Right cardiac atrium (tissue), 5 donors: ENCODE measurements around the gene AP3S2. TPM values are rescaled to one million over a fixed set of nuclear protein-coding genes. Genes with fewer than 3 reads are reported as not detected.

Experiments
- ATAC-seq, 2 donors: fragments of 200-7000 bp; cut with Tn5 transposase; one replicate each; pipeline versions ENCODE4 v1.8.0 to v1.9.1; 2020; ENCODE audit warnings: moderate library complexity in 2 of 2, mild to moderate bottlenecking in 1 of 2
- DNase-seq, 3 donors: peaks; one replicate each; pipeline ENCODE4 v3.0.0-alpha.2; 2020
- H3K27ac ChIP-seq: one replicate; pipeline ENCODE4 v1.5.1; 2013; ENCODE audit warnings: mild to moderate bottlenecking, low read length, control low read depth, moderate library complexity
- H3K27me3 ChIP-seq: one replicate; pipeline ENCODE4 v1.6.1; 2013; ENCODE audit not compliant: control insufficient read depth, insufficient read depth
- H3K4me1 ChIP-seq: one replicate; pipeline ENCODE4 v1.6.1; 2013; ENCODE audit warnings: low read length; ENCODE audit not compliant: control insufficient read depth, insufficient read depth
- H3K4me3 ChIP-seq: one replicate; pipeline ENCODE4 v1.5.1; 2013; ENCODE audit warnings: low read length, control low read depth
- H3K9me3 ChIP-seq: one replicate; pipeline ENCODE4 v1.6.1; 2013; ENCODE audit warnings: low read length; ENCODE audit not compliant: control insufficient read depth
- WGBS: extraction: QIAGEN DNeasy Blood & Tissue Kit; methylation state at CpG from one replicate; pipeline ENCODE4 v1.1.7; 2013; 5-methylcytosine and 5-hydroxymethylcytosine counted together
- intact Hi-C, 4 donors: fragments of 100-400 bp; cut with DNase I; formaldehyde crosslinking; loops; one replicate each; pipeline versions ENCODE4 v1.11.0 to v1.14.0; 2022 to 2023
- polyA plus RNA-seq: library from polyadenylated mRNA; stranded (reverse); fragments of 200-250 nt; gene quantifications from one replicate; pipeline ENCODE4 v1.2.3, GENCODE V29; 2013
- total RNA-seq, 4 donors: library from RNA; stranded (reverse); fragmentation: NEBNext Ultra II Directional; extraction: Animal tissue kit (Norgen Biotek cat#: 25700); gene quantifications; one replicate each; pipeline ENCODE4 v1.2.1, GENCODE V29; 2021
- donor health status: healthy with polysubstance abuse.
- donor health status: DM: no; HTN: yes; CAD: no.
- donor health status: DM: no; HTN: no; CAD: no.
- donor health status: DM: no; HTN: yes; CAD: no; lungs with severe emphysema.
- donor health status: DM: yes; HTN: yes; CAD: no.

AP3S2 gene
- total and polyA plus RNA-seq, 5 donors, result 28.8 to 42.6 (median 40.2) TPM

DNA sequence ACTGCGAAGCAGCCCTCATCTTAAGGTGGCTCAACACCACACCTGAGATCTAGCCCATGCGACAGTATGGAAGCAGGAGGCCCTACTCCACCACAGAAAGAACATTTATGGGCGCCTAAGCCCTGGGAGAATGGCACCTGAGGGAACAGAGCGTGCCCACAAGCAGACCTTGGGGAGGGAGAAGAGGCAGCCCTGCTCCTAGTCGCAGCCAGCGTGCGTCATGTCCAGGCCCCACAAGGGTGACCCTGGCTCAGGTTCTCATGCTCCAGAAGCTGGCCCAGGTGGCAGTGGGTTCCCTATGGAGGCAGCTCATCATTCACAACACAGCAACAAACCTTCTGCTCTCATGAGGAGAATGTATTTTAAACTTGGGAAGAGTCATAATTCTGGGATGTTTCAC lies 59.8 kb downstream of the AP3S2 start:
- no peak overlapping the region for H3K27ac ChIP-seq
- H3K9me3 ChIP-seq, result no peaks in the 10 kb centered on the region
- ATAC-seq (no peak), DNase-seq (no peak)
- WGBS, result 97% methylated on average over 7 of the region's 7 CpGs
- H3K4me1 ChIP-seq, result peaks cover 2% of the 10 kb centered on the region
- intact Hi-C loops, result no loop called here
- H3K4me3 ChIP-seq, result no peak overlapping the region
- H3K27me3 ChIP-seq, result no peaks in the 10 kb centered on the region

DNA sequence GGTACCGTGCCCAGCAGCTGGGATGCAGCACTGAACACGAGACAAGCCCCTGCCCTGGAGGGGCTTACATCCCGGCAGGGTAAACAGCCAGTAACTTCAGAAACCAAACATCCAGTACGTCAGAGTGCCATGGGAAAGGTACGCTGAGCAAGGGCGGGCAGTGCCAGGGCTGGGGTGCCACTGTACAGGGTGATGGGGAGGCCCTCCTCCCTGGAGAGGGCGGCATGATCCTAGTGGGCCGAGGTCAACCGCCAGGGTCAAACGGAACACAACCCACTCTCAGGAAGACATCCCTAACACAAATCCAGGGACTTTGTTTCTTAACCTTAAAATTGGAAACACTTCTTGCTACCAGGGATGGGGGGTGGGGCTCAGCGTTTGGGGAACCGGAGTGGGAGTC lies 63.2 kb downstream of the AP3S2 start:
- Histone ChIP-seq H3K4me3 (no peak overlapping the region), H3K27me3 (no peaks in the 10 kb centered on the region), H3K27ac (no peak overlapping the region), H3K4me1 (peaks cover 11% of the 10 kb centered on the region), H3K9me3 (no peaks in the 10 kb centered on the region)
- DNase-seq (no peak), ATAC-seq (no peak)
- intact Hi-C loops, result no loop called here
- 92% methylated on average over 12 of the region's 12 CpGs for WGBS

GRCh38 chr15:89829616-89830440 lies 64.0 kb downstream of the AP3S2 start:
- H3K9me3 ChIP-seq, result no peaks in the 10 kb centered on the region
- peaks cover 11% of the 10 kb centered on the region for H3K4me1 ChIP-seq
- DNase-seq (no peak), ATAC-seq (no peak)
- intact Hi-C loops, result loop anchor here in 1 of 4 donors (10.0 kb wide), 1 partner anchor 65 kb away; no protein-coding TSS in a partner anchor
- no peak overlapping the region for H3K27ac ChIP-seq
- 88% methylated on average over 17 of the region's 17 CpGs for WGBS
- H3K4me3 ChIP-seq, result no peak overlapping the region
- H3K27me3 ChIP-seq, result no peaks in the 10 kb centered on the region

GRCh38 chr15:89829161-89829560 lies 64.6 kb downstream of the AP3S2 start:
- ATAC-seq (no peak), DNase-seq (no peak)
- no peaks in the 10 kb centered on the region for H3K9me3 ChIP-seq
- H3K27ac ChIP-seq, result no peak overlapping the region
- H3K27me3 ChIP-seq, result no peaks in the 10 kb centered on the region
- intact Hi-C loops, result loop anchor here in 1 of 4 donors (10.0 kb wide), 1 partner anchor 64 kb away; no protein-coding TSS in a partner anchor
- H3K4me1 ChIP-seq, result peaks cover 11% of the 10 kb centered on the region
- H3K4me3 ChIP-seq, result no peak overlapping the region
- 70% methylated on average over 8 of the region's 8 CpGs for WGBS

- ATAC-seq (peak; percentile 84 to 85), DNase-seq (peak; percentile 71 to 91 (median 90))
- Histone ChIP-seq H3K4me3 (no peak overlapping the region), H3K27ac (no peak overlapping the region), H3K4me1 (peaks cover 11% of the 10 kb centered on the region), H3K27me3 (no peaks in the 10 kb centered on the region), H3K9me3 (no peaks in the 10 kb centered on the region)
- WGBS, result 27% methylated on average over 17 of the region's 17 CpGs
- intact Hi-C loops, result loop anchor here in 1 of 4 donors (10.0 kb wide), 1 partner anchor 64 kb away; no protein-coding TSS in a partner anchor
These were observed 65.3 kb downstream of the AP3S2 start for GRCh38 chr15:89828281-89829145.

DNA sequence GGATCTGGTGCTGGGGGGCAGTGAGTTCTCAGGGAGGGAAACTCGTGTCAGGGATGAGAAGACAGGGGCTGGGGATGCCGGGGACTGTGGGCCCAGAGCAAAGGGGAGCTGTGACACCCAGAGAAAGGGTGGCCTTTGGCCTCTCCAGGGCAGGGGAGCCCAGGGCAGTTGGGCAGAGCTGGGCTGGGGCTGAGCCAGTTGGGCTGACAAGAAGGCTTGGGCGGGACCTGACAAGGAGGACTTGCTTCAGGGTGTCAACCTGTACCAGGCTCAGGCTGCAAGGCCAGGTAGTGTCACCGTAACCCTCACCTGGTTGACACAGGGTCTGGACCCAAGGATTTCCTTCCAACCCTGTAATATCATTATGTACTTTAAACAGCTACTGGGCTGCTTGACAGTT lies 66.0 kb downstream of the AP3S2 start:
- Histone ChIP-seq H3K27ac (no peak overlapping the region), H3K4me1 (peaks cover 11% of the 10 kb centered on the region), H3K27me3 (no peaks in the 10 kb centered on the region), H3K9me3 (no peaks in the 10 kb centered on the region), H3K4me3 (no peak overlapping the region)
- ATAC-seq (peak; percentile 2 to 7), DNase-seq (no peak)
- 83% methylated on average over 4 of the region's 4 CpGs for WGBS
- intact Hi-C loops, result loop anchor here in 1 of 4 donors (10.0 kb wide), 1 partner anchor 63 kb away; no protein-coding TSS in a partner anchor

DNA sequence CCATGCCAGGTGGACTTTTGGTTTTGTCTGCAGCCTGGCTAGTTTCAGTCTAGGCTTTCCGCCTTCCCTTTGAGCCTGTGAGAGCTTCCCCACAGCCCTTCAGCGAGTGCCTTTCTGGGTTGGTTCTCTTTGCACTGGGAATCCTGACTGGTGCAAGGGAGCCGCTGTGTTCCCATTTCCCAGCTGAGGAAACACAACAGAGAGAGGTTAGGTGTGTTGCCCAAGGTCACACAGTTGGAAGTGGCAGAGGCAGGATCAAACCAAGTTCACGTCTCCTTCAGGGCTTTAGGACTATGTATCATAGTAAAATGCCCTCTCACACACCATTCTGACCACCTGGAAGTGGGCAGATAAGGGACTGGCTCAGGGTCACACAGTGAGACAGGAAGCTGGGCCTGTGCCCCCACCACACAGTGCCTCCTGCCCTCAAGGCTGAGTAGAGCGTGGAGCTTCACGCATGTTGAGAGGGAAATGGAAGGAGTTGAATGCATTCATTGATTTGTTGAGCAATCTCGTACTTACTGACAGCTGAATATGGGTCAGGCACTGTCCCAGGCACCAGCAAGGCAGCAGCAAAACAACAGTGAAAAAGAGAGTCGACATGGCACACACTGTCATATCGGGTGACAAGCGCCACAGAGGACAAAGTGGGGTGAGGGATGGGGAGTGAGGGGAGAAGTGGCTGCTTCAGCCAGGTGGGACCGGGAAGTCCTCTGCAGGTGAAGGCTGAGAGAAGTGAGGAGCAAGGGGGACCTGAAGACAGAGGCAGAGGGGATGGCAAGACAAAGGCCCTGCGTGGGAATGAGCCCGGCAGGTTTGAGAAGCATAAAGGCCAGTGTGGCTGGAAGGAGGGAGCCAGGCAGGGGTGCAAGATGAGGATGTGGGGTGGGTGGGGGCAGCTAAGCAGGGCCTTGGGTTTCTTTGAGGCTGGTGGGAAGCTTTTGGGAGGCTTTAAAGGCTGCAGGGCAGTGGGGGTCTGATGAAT lies 66.8 kb downstream of the AP3S2 start:
- ATAC-seq (no peak), DNase-seq (no peak)
- no peak overlapping the region for H3K4me3 ChIP-seq
- H3K4me1 ChIP-seq, result peaks cover 11% of the 10 kb centered on the region
- intact Hi-C loops, result loop anchor here in 1 of 4 donors (10.0 kb wide), 1 partner anchor 62 kb away; no protein-coding TSS in a partner anchor
- no peaks in the 10 kb centered on the region for H3K27me3 ChIP-seq
- H3K9me3 ChIP-seq, result no peaks in the 10 kb centered on the region
- no peak overlapping the region for H3K27ac ChIP-seq
- 90% methylated on average over 13 of the region's 13 CpGs for WGBS

GRCh38 chr15:89825271-89825940 lies 68.4 kb downstream of the AP3S2 start:
- peaks cover 11% of the 10 kb centered on the region for H3K4me1 ChIP-seq
- WGBS, result 75% methylated on average over 10 of the region's 10 CpGs

GRCh38 chr15:89824607-89824867 lies 69.3 kb downstream of the AP3S2 start:
- no peaks in the 10 kb centered on the region for H3K27me3 ChIP-seq
- H3K4me1 ChIP-seq, result peaks cover 11% of the 10 kb centered on the region
- no peak for DNase-seq
- ATAC-seq, result no peak
- WGBS, result 80% methylated on average over 7 of the region's 7 CpGs
- H3K4me3 ChIP-seq, result no peak overlapping the region
- H3K27ac ChIP-seq, result no peak overlapping the region
- H3K9me3 ChIP-seq, result no peaks in the 10 kb centered on the region
- intact Hi-C loops, result loop anchor here in 1 of 4 donors (10.0 kb wide), 1 partner anchor 60 kb away; no protein-coding TSS in a partner anchor

More at GRCh38 chr15:89825271-89825940, 68.4 kb downstream of the AP3S2 start:
- no peak for ATAC-seq
- no peak overlapping the region for H3K27ac ChIP-seq
- H3K27me3 ChIP-seq, result no peaks in the 10 kb centered on the region
- no peak overlapping the region for H3K4me3 ChIP-seq
- intact Hi-C loops, result loop anchor here in 1 of 4 donors (10.0 kb wide), 1 partner anchor 61 kb away; no protein-coding TSS in a partner anchor
- peak in 1 of 3 donors; percentile 43 for DNase-seq
- no peaks in the 10 kb centered on the region for H3K9me3 ChIP-seq
